Measurements from ENCODE around the gene PDSS2. TPM values are rescaled to one million over a fixed set of nuclear protein-coding genes. Genes with fewer than 3 reads are reported as not detected.

PDSS2 gene
- polyA plus RNA-seq, 2 donors = 3.6 to 7.3 TPM

DNA sequence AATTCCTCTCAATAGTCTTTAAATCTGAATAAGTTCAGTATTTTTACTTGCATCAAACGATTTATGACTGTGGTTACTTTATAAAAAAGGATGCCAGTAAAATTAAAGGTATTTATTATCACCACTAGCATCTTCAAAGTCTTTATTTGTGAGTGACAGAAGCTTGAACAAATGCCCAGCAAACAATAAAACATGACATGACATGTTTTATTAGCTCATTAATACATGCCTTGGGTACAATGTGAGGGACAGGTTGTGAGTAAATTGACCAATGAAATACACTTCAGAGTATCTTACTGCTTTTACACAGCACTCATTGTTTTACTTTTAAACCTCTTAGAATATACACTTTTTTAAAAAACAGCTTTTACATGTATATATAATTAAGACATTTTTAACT is 230.6 kb downstream of the PDSS2 start:
- Histone ChIP-seq H3K4me3 (ENCODE audit: low read depth in 1 of 2, low read length in 2 of 2) (no peak overlapping the region), H3K4me1 (ENCODE audit: control insufficient read depth in 2 of 2, insufficient read depth in 2 of 2, low read length in 1 of 2) (no peaks in the 10 kb centered on the region), H3K27ac (ENCODE audit: low read depth in 2 of 2, low read length in 1 of 2) (no peak overlapping the region), H3K27me3 (ENCODE audit: control insufficient read depth in 1 of 2, insufficient read depth in 2 of 2, low read length in 2 of 2) (no peaks in the 10 kb centered on the region), H3K9me3 (ENCODE audit: control insufficient read depth in 2 of 2, insufficient read depth in 1 of 2, low read depth in 1 of 2, low read length in 1 of 2) (no peaks in the 10 kb centered on the region), H3K36me3 (ENCODE audit: control insufficient read depth in 2 of 2, insufficient read depth in 2 of 2, low read length in 1 of 2) (no peaks in the 10 kb centered on the region)
- WGBS, 2 donors = 64 to 83% methylated on average over 1 of the region's 1 CpG

DNA sequence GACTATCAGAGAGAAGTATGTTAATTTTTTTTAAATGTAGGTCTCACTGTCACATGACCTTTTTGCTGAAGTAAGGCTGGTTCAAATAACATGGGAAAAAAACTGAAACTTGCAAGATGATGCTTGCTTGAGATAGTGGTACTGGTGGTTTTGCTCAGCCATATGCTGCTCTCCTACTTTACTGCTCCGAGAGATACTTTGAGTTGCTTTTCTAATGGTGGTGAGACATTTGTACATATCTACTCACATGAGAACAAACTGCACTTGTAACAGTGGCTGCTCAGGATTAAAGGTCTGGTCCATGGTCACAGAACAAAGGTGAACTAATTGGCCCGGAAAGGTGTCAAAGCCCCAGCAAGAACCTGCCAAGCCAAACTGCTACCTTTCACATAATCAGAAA is 237.8 kb downstream of the PDSS2 start:
- Histone ChIP-seq H3K36me3 (ENCODE audit: control insufficient read depth in 2 of 2, insufficient read depth in 2 of 2, low read length in 1 of 2) (no peaks in the 10 kb centered on the region), H3K27me3 (ENCODE audit: control insufficient read depth in 1 of 2, insufficient read depth in 2 of 2, low read length in 2 of 2) (no peaks in the 10 kb centered on the region), H3K4me1 (ENCODE audit: control insufficient read depth in 2 of 2, insufficient read depth in 2 of 2, low read length in 1 of 2) (no peaks in the 10 kb centered on the region), H3K4me3 (ENCODE audit: low read depth in 1 of 2, low read length in 2 of 2) (no peak overlapping the region), H3K9me3 (ENCODE audit: control insufficient read depth in 2 of 2, insufficient read depth in 1 of 2, low read depth in 1 of 2, low read length in 1 of 2) (no peaks in the 10 kb centered on the region), H3K27ac (ENCODE audit: low read depth in 2 of 2, low read length in 1 of 2) (no peak overlapping the region)
- WGBS, 2 donors = 83 to 95% methylated on average over 2 of the region's 2 CpGs

DNA sequence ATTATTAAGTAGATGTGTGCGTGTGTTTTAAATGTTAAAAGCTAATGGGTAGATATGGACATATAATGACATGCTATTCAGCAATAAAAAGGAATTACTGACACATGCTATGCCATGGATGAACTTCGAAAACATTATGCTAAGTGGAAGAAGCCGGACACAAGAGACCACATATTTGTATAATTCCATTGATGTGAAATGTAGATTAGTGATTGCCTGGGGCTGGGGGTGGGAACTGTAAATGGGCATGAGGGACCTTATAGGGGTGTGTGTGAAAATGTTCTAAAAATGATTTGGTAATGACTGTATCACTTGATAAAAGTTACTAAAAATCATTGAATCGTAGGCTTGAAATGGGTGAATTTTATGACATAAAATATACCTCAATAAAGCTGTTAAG is 239.5 kb downstream of the PDSS2 start:
- Histone ChIP-seq H3K4me1 (ENCODE audit: control insufficient read depth in 2 of 2, insufficient read depth in 2 of 2, low read length in 1 of 2) (no peaks in the 10 kb centered on the region), H3K36me3 (ENCODE audit: control insufficient read depth in 2 of 2, insufficient read depth in 2 of 2, low read length in 1 of 2) (no peaks in the 10 kb centered on the region), H3K27me3 (ENCODE audit: control insufficient read depth in 1 of 2, insufficient read depth in 2 of 2, low read length in 2 of 2) (no peaks in the 10 kb centered on the region), H3K27ac (ENCODE audit: low read depth in 2 of 2, low read length in 1 of 2) (no peak overlapping the region), H3K4me3 (ENCODE audit: low read depth in 1 of 2, low read length in 2 of 2) (no peak overlapping the region), H3K9me3 (ENCODE audit: control insufficient read depth in 2 of 2, insufficient read depth in 1 of 2, low read depth in 1 of 2, low read length in 1 of 2) (no peaks in the 10 kb centered on the region)
- 97% methylated on average over 4 of the region's 4 CpGs for WGBS, 2 donors

DNA sequence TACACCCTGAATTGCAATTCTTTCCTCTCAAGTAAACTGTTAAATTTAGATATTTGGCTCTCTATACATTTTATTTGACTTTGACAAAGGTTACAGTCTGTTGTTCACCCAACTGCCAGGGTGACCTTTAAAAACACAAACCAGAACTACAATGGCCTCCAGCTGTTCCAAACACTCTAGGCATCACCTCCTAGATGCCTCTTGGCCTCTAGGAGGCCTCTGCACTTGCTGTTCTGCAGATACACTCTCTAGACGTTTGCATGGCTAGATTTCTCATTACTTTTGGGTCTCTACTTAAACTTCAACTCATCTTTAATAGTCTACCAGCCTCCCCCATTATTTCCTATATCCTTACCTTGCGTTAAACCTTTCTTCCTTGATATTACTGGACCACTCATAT is 241.2 kb downstream of the PDSS2 start:
- Histone ChIP-seq H3K9me3 (ENCODE audit: control insufficient read depth in 2 of 2, insufficient read depth in 1 of 2, low read depth in 1 of 2, low read length in 1 of 2) (no peaks in the 10 kb centered on the region), H3K4me3 (ENCODE audit: low read depth in 1 of 2, low read length in 2 of 2) (no peak overlapping the region), H3K36me3 (ENCODE audit: control insufficient read depth in 2 of 2, insufficient read depth in 2 of 2, low read length in 1 of 2) (no peaks in the 10 kb centered on the region), H3K4me1 (ENCODE audit: control insufficient read depth in 2 of 2, insufficient read depth in 2 of 2, low read length in 1 of 2) (no peaks in the 10 kb centered on the region), H3K27ac (ENCODE audit: low read depth in 2 of 2, low read length in 1 of 2) (no peak overlapping the region), H3K27me3 (ENCODE audit: control insufficient read depth in 1 of 2, insufficient read depth in 2 of 2, low read length in 2 of 2) (no peaks in the 10 kb centered on the region)
- WGBS, 2 donors = 54 to 61% methylated on average over 2 of the region's 2 CpGs

DNA sequence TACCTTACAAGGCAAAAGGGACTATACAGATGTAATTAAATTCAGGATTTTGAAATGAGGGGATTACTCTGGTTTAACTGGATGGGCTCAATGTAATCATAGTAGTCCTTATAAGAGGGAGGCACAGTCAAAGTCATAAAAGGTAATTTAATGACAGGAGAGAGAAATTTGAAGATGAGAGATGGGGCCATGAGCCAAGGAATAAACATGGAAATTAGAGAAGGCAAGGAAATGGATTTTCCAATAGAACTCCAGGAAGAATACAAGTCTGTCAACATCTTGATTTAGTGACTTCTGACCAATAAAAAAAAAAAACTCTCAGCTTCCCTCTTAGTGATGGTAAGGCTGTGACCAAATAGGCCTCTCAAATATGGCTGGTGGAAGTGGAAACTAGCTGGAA is 242.1 kb downstream of the PDSS2 start:
- no peaks in the 10 kb centered on the region for H3K27me3 ChIP-seq (ENCODE audit: control insufficient read depth in 1 of 2, insufficient read depth in 2 of 2, low read length in 2 of 2)
- no peaks in the 10 kb centered on the region for H3K9me3 ChIP-seq (ENCODE audit: control insufficient read depth in 2 of 2, insufficient read depth in 1 of 2, low read depth in 1 of 2, low read length in 1 of 2)
- no peaks in the 10 kb centered on the region for H3K4me1 ChIP-seq (ENCODE audit: control insufficient read depth in 2 of 2, insufficient read depth in 2 of 2, low read length in 1 of 2)
- H3K4me3 ChIP-seq (ENCODE audit: low read depth in 1 of 2, low read length in 2 of 2) = no peak overlapping the region
- no peaks in the 10 kb centered on the region for H3K36me3 ChIP-seq (ENCODE audit: control insufficient read depth in 2 of 2, insufficient read depth in 2 of 2, low read length in 1 of 2)
- no peak overlapping the region for H3K27ac ChIP-seq (ENCODE audit: low read depth in 2 of 2, low read length in 1 of 2)

DNA sequence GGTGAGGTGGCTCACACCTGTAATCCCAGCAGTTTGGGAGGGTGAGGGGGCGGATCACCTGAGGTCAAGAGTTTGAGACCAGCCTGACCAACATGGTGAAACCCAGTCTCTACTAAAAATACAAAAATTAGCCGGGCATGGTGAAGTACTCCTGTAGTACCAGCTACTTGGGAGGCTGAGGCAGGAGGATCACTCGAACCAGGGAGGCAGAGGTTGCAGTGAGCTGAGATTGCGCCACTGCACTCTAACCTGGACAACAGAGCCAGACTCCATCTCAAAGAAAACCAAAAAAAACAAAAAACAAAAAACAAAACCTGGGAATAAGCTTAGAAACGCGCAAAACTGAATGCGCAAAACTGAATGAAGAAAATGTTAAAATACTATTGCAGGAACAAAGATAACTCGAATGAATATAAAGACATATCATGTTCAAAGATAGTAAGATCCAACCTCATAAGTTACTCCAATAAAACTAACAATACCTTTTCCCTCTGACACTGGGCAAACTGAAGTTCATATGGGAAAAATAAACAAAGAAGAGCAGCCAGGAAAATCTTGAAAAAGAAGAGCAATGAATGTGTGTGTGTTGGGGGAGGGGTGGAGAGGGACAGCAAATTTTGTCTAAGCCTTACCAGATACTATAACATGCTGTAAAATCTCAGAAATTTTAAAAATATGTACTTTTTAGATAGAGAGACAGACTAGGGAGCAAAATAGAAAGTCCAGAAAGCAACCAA is 243.0 kb downstream of the PDSS2 start:
- H3K27ac ChIP-seq (ENCODE audit: low read depth in 2 of 2, low read length in 1 of 2) = no peak overlapping the region
- H3K4me3 ChIP-seq (ENCODE audit: low read depth in 1 of 2, low read length in 2 of 2) = no peak overlapping the region
- 87 to 90% methylated on average over 8 of the region's 8 CpGs for WGBS, 2 donors
- no peaks in the 10 kb centered on the region for H3K36me3 ChIP-seq (ENCODE audit: control insufficient read depth in 2 of 2, insufficient read depth in 2 of 2, low read length in 1 of 2)
- H3K27me3 ChIP-seq (ENCODE audit: control insufficient read depth in 1 of 2, insufficient read depth in 2 of 2, low read length in 2 of 2) = no peaks in the 10 kb centered on the region
- no peaks in the 10 kb centered on the region for H3K4me1 ChIP-seq (ENCODE audit: control insufficient read depth in 2 of 2, insufficient read depth in 2 of 2, low read length in 1 of 2)
- no peaks in the 10 kb centered on the region for H3K9me3 ChIP-seq (ENCODE audit: control insufficient read depth in 2 of 2, insufficient read depth in 1 of 2, low read depth in 1 of 2, low read length in 1 of 2)

DNA sequence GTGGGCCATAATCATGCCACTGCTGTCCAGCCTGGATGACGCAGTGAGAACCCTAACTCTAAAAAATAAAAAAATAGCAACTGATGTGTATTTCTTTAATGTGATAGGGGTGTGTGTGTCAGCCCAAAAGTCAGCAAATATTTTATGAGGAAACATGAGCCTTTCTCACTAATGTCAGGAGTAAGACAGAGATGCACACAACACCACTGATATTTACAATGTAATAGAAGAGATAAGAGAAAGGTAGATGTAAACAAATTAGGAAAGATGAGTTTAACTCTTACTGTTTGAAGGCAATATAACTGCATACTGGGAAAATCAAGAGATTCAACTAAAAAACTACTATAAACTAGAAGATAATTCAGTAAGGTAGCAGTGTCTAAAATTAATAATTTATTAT is 244.0 kb downstream of the PDSS2 start:
- H3K36me3 ChIP-seq (ENCODE audit: control insufficient read depth in 2 of 2, insufficient read depth in 2 of 2, low read length in 1 of 2) = no peaks in the 10 kb centered on the region
- H3K27me3 ChIP-seq (ENCODE audit: control insufficient read depth in 1 of 2, insufficient read depth in 2 of 2, low read length in 2 of 2) = no peaks in the 10 kb centered on the region
- WGBS, 2 donors = 100% methylated on average over 1 of the region's 1 CpG
- H3K4me1 ChIP-seq (ENCODE audit: control insufficient read depth in 2 of 2, insufficient read depth in 2 of 2, low read length in 1 of 2) = no peaks in the 10 kb centered on the region
- no peaks in the 10 kb centered on the region for H3K9me3 ChIP-seq (ENCODE audit: control insufficient read depth in 2 of 2, insufficient read depth in 1 of 2, low read depth in 1 of 2, low read length in 1 of 2)
- H3K4me3 ChIP-seq (ENCODE audit: low read depth in 1 of 2, low read length in 2 of 2) = no peak overlapping the region
- H3K27ac ChIP-seq (ENCODE audit: low read depth in 2 of 2, low read length in 1 of 2) = no peak overlapping the region

DNA sequence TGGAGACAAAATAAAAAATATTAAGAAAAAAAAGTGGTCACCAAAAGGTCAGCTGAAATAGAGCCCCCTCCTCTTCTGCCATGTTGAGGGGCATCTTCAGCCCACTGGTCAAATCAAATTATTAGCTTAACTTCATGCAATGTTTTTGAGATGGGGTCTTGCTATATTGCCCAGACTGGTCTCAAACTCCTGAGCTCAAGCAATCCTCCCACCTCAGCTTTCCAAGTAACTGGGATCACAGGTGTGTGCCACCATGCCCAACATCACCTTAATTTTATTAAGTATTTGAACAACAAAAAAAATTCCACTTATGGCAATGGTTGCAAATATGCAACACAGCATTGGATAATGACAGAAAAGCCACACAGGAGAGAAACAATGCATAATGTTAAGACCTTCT is 244.7 kb downstream of the PDSS2 start:
- H3K27ac ChIP-seq (ENCODE audit: low read depth in 2 of 2, low read length in 1 of 2) = no peak overlapping the region
- H3K27me3 ChIP-seq (ENCODE audit: control insufficient read depth in 1 of 2, insufficient read depth in 2 of 2, low read length in 2 of 2) = no peaks in the 10 kb centered on the region
- H3K9me3 ChIP-seq (ENCODE audit: control insufficient read depth in 2 of 2, insufficient read depth in 1 of 2, low read depth in 1 of 2, low read length in 1 of 2) = no peaks in the 10 kb centered on the region
- no peaks in the 10 kb centered on the region for H3K36me3 ChIP-seq (ENCODE audit: control insufficient read depth in 2 of 2, insufficient read depth in 2 of 2, low read length in 1 of 2)
- H3K4me3 ChIP-seq (ENCODE audit: low read depth in 1 of 2, low read length in 2 of 2) = no peak overlapping the region
- H3K4me1 ChIP-seq (ENCODE audit: control insufficient read depth in 2 of 2, insufficient read depth in 2 of 2, low read length in 1 of 2) = no peaks in the 10 kb centered on the region

DNA sequence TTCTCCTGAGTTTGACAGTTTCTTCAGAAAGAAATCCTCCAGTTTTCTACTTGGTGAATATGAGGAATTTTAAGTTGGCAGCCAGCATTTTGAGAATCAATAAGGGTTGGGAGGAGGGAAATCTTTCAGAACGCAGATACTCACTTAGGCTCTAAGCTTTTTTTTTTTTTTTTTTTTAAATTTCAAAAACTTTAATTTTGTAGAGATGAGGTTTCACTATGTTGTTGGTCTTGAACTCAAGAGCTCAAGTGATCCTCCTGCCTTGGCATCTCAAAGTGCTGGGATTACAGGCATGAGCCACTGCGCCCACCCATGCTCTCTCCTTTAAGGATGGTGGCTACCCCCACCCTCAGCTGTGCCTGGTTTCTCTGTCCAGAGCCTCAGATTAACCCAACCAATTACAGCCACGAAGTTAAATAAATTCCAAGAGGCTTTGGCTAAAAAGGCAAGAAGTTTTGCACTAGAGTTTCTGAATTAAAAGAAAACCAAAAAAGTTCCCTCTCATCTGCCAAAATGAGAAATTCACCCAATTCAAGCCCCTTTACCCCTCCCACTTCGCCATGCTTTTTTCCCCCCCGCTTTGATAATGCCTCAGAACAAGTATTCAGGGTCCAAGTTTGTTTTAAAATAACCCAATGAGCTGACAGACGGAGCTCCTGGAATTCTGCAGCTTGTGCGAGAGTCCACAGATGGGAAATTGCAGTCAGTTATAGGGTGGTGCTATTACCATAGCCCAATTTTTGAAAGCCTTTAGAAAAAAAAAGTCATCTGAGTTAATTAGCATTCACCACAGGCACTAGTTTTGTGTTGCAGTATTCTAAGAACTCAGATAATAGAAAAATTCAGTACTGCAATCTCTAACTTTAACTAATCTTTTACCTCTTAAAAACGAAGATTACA is 249.7 kb downstream of the PDSS2 start:
- H3K27me3 ChIP-seq (ENCODE audit: control insufficient read depth in 1 of 2, insufficient read depth in 2 of 2, low read length in 2 of 2) = no peaks in the 10 kb centered on the region
- H3K27ac ChIP-seq (ENCODE audit: low read depth in 2 of 2, low read length in 1 of 2) = no peak overlapping the region
- no peaks in the 10 kb centered on the region for H3K36me3 ChIP-seq (ENCODE audit: control insufficient read depth in 2 of 2, insufficient read depth in 2 of 2, low read length in 1 of 2)
- no peaks in the 10 kb centered on the region for H3K4me1 ChIP-seq (ENCODE audit: control insufficient read depth in 2 of 2, insufficient read depth in 2 of 2, low read length in 1 of 2)
- no peaks in the 10 kb centered on the region for H3K9me3 ChIP-seq (ENCODE audit: control insufficient read depth in 2 of 2, insufficient read depth in 1 of 2, low read depth in 1 of 2, low read length in 1 of 2)
- H3K4me3 ChIP-seq (ENCODE audit: low read depth in 1 of 2, low read length in 2 of 2) = no peak overlapping the region
- 81 to 82% methylated on average over 8 of the region's 8 CpGs for WGBS, 2 donors
